Mucosa of descending colon (tissue), 3 donors: ENCODE results near the gene DLG2. TPM values are rescaled to one million over a fixed set of nuclear protein-coding genes. Genes with fewer than 3 reads are reported as not detected.

Source experiments
- ATAC-seq: fragments of 200-7000 bp; cut with Tn5 transposase; one replicate; pipeline ENCODE4 v1.9.1; 2020; ENCODE audit warnings: mild to moderate bottlenecking, moderate library complexity
- DNase-seq, 3 donors: peaks; one replicate each; pipeline ENCODE4 v3.0.0-alpha.2; 2020
- H3K36me3 ChIP-seq: fragments of 200-600 bp; one replicate; pipeline ENCODE4 v1.8.0; 2021; ENCODE audit warnings: low read depth, mild to moderate bottlenecking
- H3K4me1 ChIP-seq: fragments of 200-600 bp; one replicate; pipeline ENCODE4 v1.8.0; 2021; ENCODE audit warnings: low read depth, mild to moderate bottlenecking
- H3K4me3 ChIP-seq: fragments of 200-600 bp; one replicate; pipeline ENCODE4 v1.8.0; 2021; ENCODE audit warnings: mild to moderate bottlenecking
- H3K9me3 ChIP-seq: fragments of 200-600 bp; one replicate; pipeline ENCODE4 v1.8.0; 2021; ENCODE audit warnings: mild to moderate bottlenecking
- intact Hi-C, 2 donors: fragments of 100-400 bp; cut with DNase I in 1 of 2; cut with micrococcal nuclease in 1 of 2; formaldehyde crosslinking; loops; one replicate each; pipeline versions ENCODE4 v1.11.0 to v1.11.1; 2022; cut with DNase I, micrococcal nuclease
- total RNA-seq, 3 donors: library from RNA; stranded (reverse); fragmentation: NEBNext Ultra II Directional in 2 of 3; extraction: Animal tissue kit (Norgen Biotek cat#: 25700) in 2 of 3; gene quantifications; one replicate each; pipeline versions ENCODE4 v1.2.1 to v1.2.4, GENCODE V29; 2021 to 2023
- TF ChIP-seq, protein P1 (sequence below): fragments of 200-600 bp; IDR thresholded peaks from one replicate; pipeline ENCODE4 v1.8.0; 2022; ENCODE audit warnings: antibody characterized with exemption, mild to moderate bottlenecking
- donor health status: DM: no; HTN: no; CAD: no; lungs with moderate emphysema.
- donor health status: DM: no; HTN: no; CAD: no.
- donor health status: DM: no; HTN: yes; CAD: no.

DLG2 gene
- total RNA-seq, 3 donors from 2014 or later: 2.1 to 11.1 (median 2.4) TPM

DNA sequence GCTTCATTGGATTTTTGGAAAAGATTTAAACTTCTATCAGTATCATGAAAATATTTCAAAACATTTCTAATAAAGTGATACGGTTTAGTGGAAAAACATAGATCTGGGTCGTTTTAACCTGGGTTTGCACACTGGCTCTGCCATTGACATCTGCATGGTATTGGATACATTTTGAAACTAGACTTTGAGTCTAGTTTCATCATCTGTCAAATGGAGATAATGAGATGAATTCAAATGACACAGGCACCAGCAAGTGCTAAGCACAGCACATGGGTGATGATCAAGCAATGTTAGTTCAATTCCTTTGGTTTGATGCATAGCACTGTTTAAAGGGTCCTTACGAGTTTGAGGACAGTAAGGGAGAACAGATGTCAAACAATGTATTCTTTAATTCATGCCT, 1522.0 kb downstream of the DLG2 start:
- DNase-seq: no peak
- TF ChIP-seq, protein P1, sequence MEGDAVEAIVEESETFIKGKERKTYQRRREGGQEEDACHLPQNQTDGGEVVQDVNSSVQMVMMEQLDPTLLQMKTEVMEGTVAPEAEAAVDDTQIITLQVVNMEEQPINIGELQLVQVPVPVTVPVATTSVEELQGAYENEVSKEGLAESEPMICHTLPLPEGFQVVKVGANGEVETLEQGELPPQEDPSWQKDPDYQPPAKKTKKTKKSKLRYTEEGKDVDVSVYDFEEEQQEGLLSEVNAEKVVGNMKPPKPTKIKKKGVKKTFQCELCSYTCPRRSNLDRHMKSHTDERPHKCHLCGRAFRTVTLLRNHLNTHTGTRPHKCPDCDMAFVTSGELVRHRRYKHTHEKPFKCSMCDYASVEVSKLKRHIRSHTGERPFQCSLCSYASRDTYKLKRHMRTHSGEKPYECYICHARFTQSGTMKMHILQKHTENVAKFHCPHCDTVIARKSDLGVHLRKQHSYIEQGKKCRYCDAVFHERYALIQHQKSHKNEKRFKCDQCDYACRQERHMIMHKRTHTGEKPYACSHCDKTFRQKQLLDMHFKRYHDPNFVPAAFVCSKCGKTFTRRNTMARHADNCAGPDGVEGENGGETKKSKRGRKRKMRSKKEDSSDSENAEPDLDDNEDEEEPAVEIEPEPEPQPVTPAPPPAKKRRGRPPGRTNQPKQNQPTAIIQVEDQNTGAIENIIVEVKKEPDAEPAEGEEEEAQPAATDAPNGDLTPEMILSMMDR: no peak
- Histone ChIP-seq H3K4me3 (no peak overlapping the region), H3K36me3 (no peaks in the 10 kb centered on the region), H3K9me3 (no peaks in the 10 kb centered on the region), H3K4me1 (no peaks in the 10 kb centered on the region)
- intact Hi-C loops: no loop called here
- no peak for ATAC-seq

DNA sequence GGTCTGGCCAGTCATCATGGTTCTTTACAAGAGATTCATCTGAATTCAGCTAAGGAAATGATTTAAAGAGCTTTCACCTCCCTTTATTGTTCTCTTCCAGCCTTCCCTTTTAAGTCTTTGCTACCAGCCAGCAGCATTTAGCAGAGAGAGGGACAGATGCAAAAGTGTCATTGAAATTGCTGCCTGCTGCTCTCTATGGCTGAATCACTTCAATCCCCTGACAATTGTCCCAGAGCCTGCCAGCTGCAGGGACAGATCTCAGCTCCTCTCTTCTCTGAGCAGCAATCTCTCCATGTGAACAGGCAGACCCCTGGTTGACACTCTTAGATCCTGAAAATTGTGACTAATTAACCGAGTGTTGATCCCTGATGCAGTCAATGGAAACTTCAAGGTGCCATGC, 1524.0 kb downstream of the DLG2 start:
- TF ChIP-seq, protein P1: no peak
- intact Hi-C loops: no loop called here
- ATAC-seq (no peak), DNase-seq (no peak)
- Histone ChIP-seq H3K36me3 (no peaks in the 10 kb centered on the region), H3K9me3 (no peaks in the 10 kb centered on the region), H3K4me1 (no peaks in the 10 kb centered on the region), H3K4me3 (no peak overlapping the region)

- intact Hi-C loops: no loop called here
- Histone ChIP-seq H3K4me1 (no peaks in the 10 kb centered on the region), H3K9me3 (no peaks in the 10 kb centered on the region), H3K36me3 (no peaks in the 10 kb centered on the region), H3K4me3 (no peak overlapping the region)
- TF ChIP-seq, protein P1: no peak
- no peak for ATAC-seq
- no peak for DNase-seq
These were observed 1530.0 kb downstream of the DLG2 start for GRCh38 chr11:84097186-84097585.

DNA sequence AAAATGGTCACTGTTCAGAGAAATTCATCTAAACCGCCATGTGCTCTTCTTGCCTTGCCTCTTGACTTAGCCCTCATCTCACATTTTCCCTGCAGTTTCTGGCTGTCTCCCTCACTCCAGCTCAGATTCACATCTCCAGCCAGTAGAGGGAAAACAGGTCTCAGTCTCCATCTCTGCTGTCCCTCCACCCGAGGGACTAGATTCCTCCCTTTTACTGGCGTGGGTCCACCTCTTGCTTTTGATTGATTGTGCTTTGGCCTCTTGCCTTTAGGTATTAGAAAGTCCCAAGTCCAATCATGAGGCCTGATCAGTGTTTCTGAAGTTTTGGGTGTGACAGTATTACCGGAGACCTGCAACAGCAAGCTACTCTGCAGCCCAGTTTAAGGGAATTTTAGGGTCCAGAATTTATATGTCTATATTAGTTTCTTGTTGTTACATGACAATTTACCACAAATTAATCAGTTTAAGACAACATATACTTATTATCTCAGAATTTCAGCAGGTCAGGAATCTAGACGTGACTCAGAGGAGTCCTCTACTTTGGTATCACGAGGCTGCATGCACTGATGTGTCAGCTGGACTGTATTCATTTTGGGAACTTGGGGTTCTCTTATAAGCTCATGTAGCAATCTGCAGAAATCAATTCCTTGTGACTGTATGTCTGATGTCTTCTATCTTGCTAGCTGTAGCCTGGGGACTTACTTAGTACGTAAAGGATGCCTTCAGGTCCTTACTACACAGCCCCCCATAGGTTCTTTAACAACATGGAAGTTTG, 1535.7 kb downstream of the DLG2 start:
- no peak overlapping the region for H3K4me3 ChIP-seq
- H3K4me1 ChIP-seq: no peaks in the 10 kb centered on the region
- DNase-seq (no peak), ATAC-seq (no peak)
- no peaks in the 10 kb centered on the region for H3K9me3 ChIP-seq
- H3K36me3 ChIP-seq: no peaks in the 10 kb centered on the region
- intact Hi-C loops: no loop called here
- TF ChIP-seq, protein P1: no peak

GRCh38 chr11:84089072-84090057, 1537.8 kb downstream of the DLG2 start:
- Histone ChIP-seq H3K4me3 (no peak overlapping the region), H3K36me3 (no peaks in the 10 kb centered on the region), H3K4me1 (no peaks in the 10 kb centered on the region), H3K9me3 (no peaks in the 10 kb centered on the region)
- TF ChIP-seq, protein P1: no peak
- ATAC-seq: no peak
- intact Hi-C loops: no loop called here
- no peak for DNase-seq
